ENCODE measurements around the gene RGS7BP.

Gene RGS7BP

GRCh38 chr5:64587370-64587769, 81.6 kb downstream of the RGS7BP start:
- peaks cover 0 to 34% (median 26%) of the 10 kb centered on the region in 5 donors for H3K4me1 ChIP-seq (ENCODE audit: control insufficient read depth in 5 of 5, insufficient read depth in 5 of 5, low read length in 5 of 5)
- no peak overlapping the region for H3K27ac ChIP-seq (ENCODE audit: low read depth, low read length)

GRCh38 chr5:64592730-64593341, 87.0 kb downstream of the RGS7BP start:
- no peaks in the 10 kb centered on the region for H3K36me3 ChIP-seq (ENCODE audit: control insufficient read depth in 5 of 5, insufficient read depth in 5 of 5, low read length in 5 of 5)
- no peak overlapping the region for H3K9ac ChIP-seq (ENCODE audit: low read length in 5 of 5)
- H3K4me1 ChIP-seq (ENCODE audit: control insufficient read depth in 5 of 5, insufficient read depth in 5 of 5, low read length in 5 of 5) = peaks cover 3 to 19% (median 9%) of the 10 kb centered on the region in 5 donors
- no peak overlapping the region for H3K4me3 ChIP-seq (ENCODE audit: low read depth in 1 of 5, low read length in 5 of 5)
- H3K27me3 ChIP-seq (ENCODE audit: control insufficient read depth in 5 of 5, insufficient read depth in 4 of 5, low read length in 5 of 5) = no peaks in the 10 kb centered on the region
- H3K27ac ChIP-seq (ENCODE audit: low read depth, low read length) = no peak overlapping the region
- H3K9me3 ChIP-seq (ENCODE audit: control insufficient read depth in 5 of 5, low read length in 5 of 5) = no peaks in the 10 kb centered on the region

More at GRCh38 chr5:64587370-64587769, 81.6 kb downstream of the RGS7BP start:
- no peak overlapping the region for H3K9ac ChIP-seq (ENCODE audit: low read length in 5 of 5)
- no peaks in the 10 kb centered on the region for H3K9me3 ChIP-seq (ENCODE audit: control insufficient read depth in 5 of 5, low read length in 5 of 5)
- no peaks in the 10 kb centered on the region for H3K27me3 ChIP-seq (ENCODE audit: control insufficient read depth in 5 of 5, insufficient read depth in 4 of 5, low read length in 5 of 5)
- no peaks in the 10 kb centered on the region for H3K36me3 ChIP-seq (ENCODE audit: control insufficient read depth in 5 of 5, insufficient read depth in 5 of 5, low read length in 5 of 5)
- no peak overlapping the region for H3K4me3 ChIP-seq (ENCODE audit: low read depth in 1 of 5, low read length in 5 of 5)

GRCh38 chr5:64594025-64594424, 88.2 kb downstream of the RGS7BP start:
- Histone ChIP-seq H3K4me3 (ENCODE audit: low read depth in 1 of 5, low read length in 5 of 5) (no peak overlapping the region), H3K9me3 (ENCODE audit: control insufficient read depth in 5 of 5, low read length in 5 of 5) (no peaks in the 10 kb centered on the region), H3K27me3 (ENCODE audit: control insufficient read depth in 5 of 5, insufficient read depth in 4 of 5, low read length in 5 of 5) (no peaks in the 10 kb centered on the region), H3K27ac (ENCODE audit: low read depth, low read length) (no peak overlapping the region), H3K9ac (ENCODE audit: low read length in 5 of 5) (no peak overlapping the region), H3K4me1 (ENCODE audit: control insufficient read depth in 5 of 5, insufficient read depth in 5 of 5, low read length in 5 of 5) (peaks cover 3 to 19% (median 9%) of the 10 kb centered on the region in 5 donors), H3K36me3 (ENCODE audit: control insufficient read depth in 5 of 5, insufficient read depth in 5 of 5, low read length in 5 of 5) (no peaks in the 10 kb centered on the region)

GRCh38 chr5:64594601-64595000, 88.8 kb downstream of the RGS7BP start:
- no peak overlapping the region for H3K4me3 ChIP-seq (ENCODE audit: low read depth in 1 of 5, low read length in 5 of 5)
- peaks cover 3 to 19% (median 9%) of the 10 kb centered on the region in 5 donors for H3K4me1 ChIP-seq (ENCODE audit: control insufficient read depth in 5 of 5, insufficient read depth in 5 of 5, low read length in 5 of 5)
- no peaks in the 10 kb centered on the region for H3K27me3 ChIP-seq (ENCODE audit: control insufficient read depth in 5 of 5, insufficient read depth in 4 of 5, low read length in 5 of 5)
- no peaks in the 10 kb centered on the region for H3K9me3 ChIP-seq (ENCODE audit: control insufficient read depth in 5 of 5, low read length in 5 of 5)
- peak overlapping the region in 1 of 5 donors; percentile 14 for H3K9ac ChIP-seq (ENCODE audit: low read length in 5 of 5)
- H3K36me3 ChIP-seq (ENCODE audit: control insufficient read depth in 5 of 5, insufficient read depth in 5 of 5, low read length in 5 of 5) = no peaks in the 10 kb centered on the region
- peak overlapping the region; percentile 34 for H3K27ac ChIP-seq (ENCODE audit: low read depth, low read length)

GRCh38 chr5:64595031-64595855, 89.4 kb downstream of the RGS7BP start:
- no peaks in the 10 kb centered on the region for H3K9me3 ChIP-seq (ENCODE audit: control insufficient read depth in 5 of 5, low read length in 5 of 5)
- peak overlapping the region in 1 of 5 donors; percentile 14 for H3K9ac ChIP-seq (ENCODE audit: low read length in 5 of 5)
- peak overlapping the region; percentile 34 for H3K27ac ChIP-seq (ENCODE audit: low read depth, low read length)

GRCh38 chr5:64599226-64599625, 93.4 kb downstream of the RGS7BP start:
- no peaks in the 10 kb centered on the region for H3K36me3 ChIP-seq (ENCODE audit: control insufficient read depth in 5 of 5, insufficient read depth in 5 of 5, low read length in 5 of 5)
- H3K27me3 ChIP-seq (ENCODE audit: control insufficient read depth in 5 of 5, insufficient read depth in 4 of 5, low read length in 5 of 5) = no peaks in the 10 kb centered on the region

More at GRCh38 chr5:64595031-64595855, 89.4 kb downstream of the RGS7BP start:
- Histone ChIP-seq H3K4me3 (ENCODE audit: low read depth in 1 of 5, low read length in 5 of 5) (no peak overlapping the region), H3K27me3 (ENCODE audit: control insufficient read depth in 5 of 5, insufficient read depth in 4 of 5, low read length in 5 of 5) (no peaks in the 10 kb centered on the region), H3K4me1 (ENCODE audit: control insufficient read depth in 5 of 5, insufficient read depth in 5 of 5, low read length in 5 of 5) (peaks cover 3 to 19% (median 9%) of the 10 kb centered on the region in 5 donors), H3K36me3 (ENCODE audit: control insufficient read depth in 5 of 5, insufficient read depth in 5 of 5, low read length in 5 of 5) (no peaks in the 10 kb centered on the region)

GRCh38 chr5:64603676-64604075, 97.9 kb downstream of the RGS7BP start:
- H3K27ac ChIP-seq (ENCODE audit: low read depth, low read length) = no peak overlapping the region
- no peak overlapping the region for H3K9ac ChIP-seq (ENCODE audit: low read length in 5 of 5)
- no peaks in the 10 kb centered on the region for H3K4me1 ChIP-seq (ENCODE audit: control insufficient read depth in 5 of 5, insufficient read depth in 5 of 5, low read length in 5 of 5)
- no peaks in the 10 kb centered on the region for H3K27me3 ChIP-seq (ENCODE audit: control insufficient read depth in 5 of 5, insufficient read depth in 4 of 5, low read length in 5 of 5)
- no peaks in the 10 kb centered on the region for H3K9me3 ChIP-seq (ENCODE audit: control insufficient read depth in 5 of 5, low read length in 5 of 5)
- H3K36me3 ChIP-seq (ENCODE audit: control insufficient read depth in 5 of 5, insufficient read depth in 5 of 5, low read length in 5 of 5) = no peaks in the 10 kb centered on the region
- H3K4me3 ChIP-seq (ENCODE audit: low read depth in 1 of 5, low read length in 5 of 5) = no peak overlapping the region

More at GRCh38 chr5:64599226-64599625, 93.4 kb downstream of the RGS7BP start:
- H3K4me1 ChIP-seq (ENCODE audit: control insufficient read depth in 5 of 5, insufficient read depth in 5 of 5, low read length in 5 of 5) = peaks cover 3 to 19% (median 9%) of the 10 kb centered on the region in 5 donors
- no peak overlapping the region for H3K4me3 ChIP-seq (ENCODE audit: low read depth in 1 of 5, low read length in 5 of 5)
- no peaks in the 10 kb centered on the region for H3K9me3 ChIP-seq (ENCODE audit: control insufficient read depth in 5 of 5, low read length in 5 of 5)
- H3K9ac ChIP-seq (ENCODE audit: low read length in 5 of 5) = no peak overlapping the region
- no peak overlapping the region for H3K27ac ChIP-seq (ENCODE audit: low read depth, low read length)

- H3K4me1 ChIP-seq (ENCODE audit: control insufficient read depth in 5 of 5, insufficient read depth in 5 of 5, low read length in 5 of 5) = peaks cover 0 to 4% (median 0%) of the 10 kb centered on the region in 5 donors
- no peaks in the 10 kb centered on the region for H3K36me3 ChIP-seq (ENCODE audit: control insufficient read depth in 5 of 5, insufficient read depth in 5 of 5, low read length in 5 of 5)
- H3K27me3 ChIP-seq (ENCODE audit: control insufficient read depth in 5 of 5, insufficient read depth in 4 of 5, low read length in 5 of 5) = no peaks in the 10 kb centered on the region
- no peak overlapping the region for H3K4me3 ChIP-seq (ENCODE audit: low read depth in 1 of 5, low read length in 5 of 5)
- H3K27ac ChIP-seq (ENCODE audit: low read depth, low read length) = no peak overlapping the region
- no peaks in the 10 kb centered on the region for H3K9me3 ChIP-seq (ENCODE audit: control insufficient read depth in 5 of 5, low read length in 5 of 5)
- no peak overlapping the region for H3K9ac ChIP-seq (ENCODE audit: low read length in 5 of 5)
These were observed 101.1 kb downstream of the RGS7BP start for GRCh38 chr5:64606926-64607325.

- Histone ChIP-seq H3K4me1 (ENCODE audit: control insufficient read depth in 5 of 5, insufficient read depth in 5 of 5, low read length in 5 of 5) (peaks cover 0 to 4% (median 0%) of the 10 kb centered on the region in 5 donors), H3K4me3 (ENCODE audit: low read depth in 1 of 5, low read length in 5 of 5) (no peak overlapping the region), H3K27me3 (ENCODE audit: control insufficient read depth in 5 of 5, insufficient read depth in 4 of 5, low read length in 5 of 5) (peaks cover 0 to 2% (median 0%) of the 10 kb centered on the region in 5 donors), H3K9me3 (ENCODE audit: control insufficient read depth in 5 of 5, low read length in 5 of 5) (no peaks in the 10 kb centered on the region), H3K36me3 (ENCODE audit: control insufficient read depth in 5 of 5, insufficient read depth in 5 of 5, low read length in 5 of 5) (no peaks in the 10 kb centered on the region), H3K27ac (ENCODE audit: low read depth, low read length) (no peak overlapping the region), H3K9ac (ENCODE audit: low read length in 5 of 5) (no peak overlapping the region)
These were observed 106.6 kb downstream of the RGS7BP start for GRCh38 chr5:64612344-64612961.

GRCh38 chr5:64615895-64616294, 110.1 kb downstream of the RGS7BP start:
- no peaks in the 10 kb centered on the region for H3K36me3 ChIP-seq (ENCODE audit: control insufficient read depth in 5 of 5, insufficient read depth in 5 of 5, low read length in 5 of 5)
- H3K9me3 ChIP-seq (ENCODE audit: control insufficient read depth in 5 of 5, low read length in 5 of 5) = no peaks in the 10 kb centered on the region
- no peak overlapping the region for H3K27ac ChIP-seq (ENCODE audit: low read depth, low read length)
- no peak overlapping the region for H3K9ac ChIP-seq (ENCODE audit: low read length in 5 of 5)
- peaks cover 0 to 2% (median 0%) of the 10 kb centered on the region in 5 donors for H3K27me3 ChIP-seq (ENCODE audit: control insufficient read depth in 5 of 5, insufficient read depth in 4 of 5, low read length in 5 of 5)
- no peaks in the 10 kb centered on the region for H3K4me1 ChIP-seq (ENCODE audit: control insufficient read depth in 5 of 5, insufficient read depth in 5 of 5, low read length in 5 of 5)
- no peak overlapping the region for H3K4me3 ChIP-seq (ENCODE audit: low read depth in 1 of 5, low read length in 5 of 5)

All from subcutaneous abdominal adipose tissue (tissue), 5 donors.